Stimulated activated CD4-positive, alpha-beta T cell treated with anti-CD3 and anti-CD28 coated beads, TNF-alpha, amount 100 ng/mL, for 48 hours (primary cell): ENCODE results near the gene CACNA1H.

Experiments used
- DNase-seq, 3 donors: peaks; one replicate each; pipeline ENCODE4 v3.0.0-alpha.2; 2020; ENCODE audit warnings: low read depth in 3 of 3

The CACNA1H gene

DNA sequence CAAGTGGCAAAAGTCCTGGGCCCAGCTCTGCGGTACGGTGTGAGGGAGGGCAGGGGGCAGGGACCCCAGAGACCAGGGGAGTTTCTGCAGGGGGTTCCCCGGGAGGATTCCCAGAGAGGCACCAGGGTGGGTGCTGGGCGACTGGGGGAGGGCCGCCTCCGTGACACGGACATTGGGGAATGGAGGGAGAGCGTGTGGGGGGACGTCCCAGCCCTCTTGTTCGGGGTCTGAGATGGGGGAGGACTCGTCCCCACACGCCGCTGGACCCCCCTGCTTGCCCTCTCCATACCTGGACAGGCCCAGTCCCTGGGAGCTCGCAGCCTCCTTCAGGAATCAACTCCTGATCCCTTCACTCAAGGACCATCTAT, 30.5 kb upstream of the CACNA1H start:
- no peak for DNase-seq

DNA sequence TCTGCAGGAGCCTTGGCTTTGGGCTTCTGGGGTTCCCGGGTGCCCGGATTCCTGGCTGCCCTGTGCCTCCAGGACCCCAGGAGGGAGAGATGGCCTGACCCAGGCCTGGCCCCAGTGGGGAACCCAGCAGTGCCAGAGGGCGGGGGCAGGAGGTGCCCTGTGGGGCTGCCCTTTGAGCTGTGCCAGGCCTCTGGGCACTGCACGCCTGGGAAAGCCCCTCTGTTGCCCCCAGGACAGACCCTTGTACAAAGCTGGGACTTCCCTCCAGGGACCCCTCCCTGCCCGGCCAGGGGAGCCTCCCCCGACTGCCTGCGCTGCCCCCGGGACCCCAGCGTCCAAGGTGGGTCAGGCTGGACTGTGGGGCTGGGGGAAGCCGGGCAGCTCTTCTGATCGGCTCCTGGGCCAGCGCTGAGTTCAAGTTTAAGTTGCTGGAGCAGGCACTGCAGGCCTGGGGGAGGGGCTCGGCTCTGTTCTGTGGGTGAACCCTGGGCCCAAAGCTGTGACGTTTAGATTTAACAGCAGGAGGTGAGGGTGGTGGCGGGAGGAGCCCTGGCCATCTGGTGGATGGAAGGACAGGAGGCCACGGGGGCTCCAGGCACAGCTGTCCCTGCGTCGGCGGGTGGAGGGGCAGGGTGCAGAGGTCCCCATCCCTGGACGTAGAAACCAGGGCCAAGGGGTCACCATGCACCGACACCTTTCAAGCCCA, 29.2 kb upstream of the CACNA1H start:
- DNase-seq: no peak

DNA sequence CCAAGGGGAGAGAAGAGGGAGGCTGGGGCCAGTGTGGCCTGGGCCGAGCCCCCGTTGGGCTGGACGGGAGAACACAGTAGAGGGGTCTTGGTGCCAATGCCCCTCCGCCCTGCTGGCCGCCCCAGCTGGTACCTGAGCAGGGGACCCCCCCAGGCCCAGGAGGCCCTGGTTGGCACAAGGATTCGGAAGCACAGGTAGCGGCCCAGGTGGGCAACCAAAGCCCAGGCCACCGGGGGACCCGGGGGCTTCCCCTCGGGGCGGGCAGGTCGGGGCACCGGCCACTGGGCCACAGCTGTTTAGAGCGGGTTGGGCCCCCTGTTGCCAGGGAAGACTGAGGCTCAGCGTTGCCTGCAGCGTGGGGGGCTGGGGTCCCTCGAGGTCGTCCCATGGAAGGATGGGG, 28.6 kb upstream of the CACNA1H start:
- no peak for DNase-seq

DNA sequence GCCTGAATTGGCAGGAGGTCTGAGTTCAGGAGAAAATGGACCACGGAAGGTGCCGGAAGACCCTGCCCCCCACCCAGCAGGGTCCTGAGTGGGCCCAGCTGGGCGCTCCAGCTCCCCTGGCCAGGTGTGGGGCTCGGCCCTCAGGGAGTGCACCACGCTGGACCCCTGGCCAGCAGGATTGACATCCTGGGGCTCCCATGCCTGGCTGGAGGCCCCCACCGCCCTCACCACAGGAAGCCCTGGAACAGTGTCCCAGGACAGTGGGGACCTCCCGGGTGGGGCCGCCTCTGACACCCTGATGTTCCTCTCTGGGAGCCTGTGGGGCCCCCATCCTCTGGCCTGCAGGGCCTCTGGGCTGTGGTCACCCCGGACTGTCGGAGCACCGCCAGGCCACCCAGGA, 28.1 kb upstream of the CACNA1H start:
- no peak for DNase-seq

DNA sequence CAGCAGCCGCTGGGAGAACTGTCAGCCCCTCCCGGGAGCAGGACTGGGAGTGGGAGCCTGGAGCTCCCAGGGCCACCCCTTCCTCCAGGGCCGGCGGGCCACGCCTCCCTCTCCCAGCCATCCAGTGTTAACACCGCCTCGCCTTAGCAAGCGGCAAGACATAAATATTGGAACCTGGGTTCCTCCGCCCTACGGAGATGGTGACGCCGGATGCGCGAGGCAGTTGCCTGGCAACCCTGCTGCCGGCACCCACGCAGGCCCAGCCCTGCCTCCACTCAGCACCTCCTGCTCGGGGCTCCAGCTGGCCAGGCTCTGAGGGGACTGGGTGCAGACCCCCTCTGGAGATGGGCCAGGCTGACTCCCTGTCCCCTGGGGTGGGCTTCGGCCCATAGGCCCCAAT, 27.4 kb upstream of the CACNA1H start:
- no peak for DNase-seq

DNA sequence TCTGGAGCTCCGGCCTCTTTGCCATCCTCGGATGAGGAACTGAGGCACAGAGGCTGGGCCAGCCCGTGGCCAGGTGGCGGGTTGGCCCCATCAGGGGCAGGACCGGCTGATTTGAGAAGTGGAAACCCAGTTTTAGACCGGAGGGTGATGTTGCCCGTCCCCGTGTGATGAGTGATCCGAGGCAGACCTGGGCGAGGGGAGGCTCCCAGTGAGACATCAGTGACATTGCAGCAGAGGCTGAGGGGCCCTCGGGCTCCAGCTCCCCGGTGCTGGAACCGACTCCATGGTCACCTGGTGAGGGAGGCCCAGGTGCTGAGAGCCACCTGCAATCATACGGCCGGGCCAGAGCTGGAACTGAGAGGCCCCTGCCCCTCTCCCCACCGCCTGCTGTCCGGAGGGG, 26.9 kb upstream of the CACNA1H start:
- DNase-seq: no peak

DNA sequence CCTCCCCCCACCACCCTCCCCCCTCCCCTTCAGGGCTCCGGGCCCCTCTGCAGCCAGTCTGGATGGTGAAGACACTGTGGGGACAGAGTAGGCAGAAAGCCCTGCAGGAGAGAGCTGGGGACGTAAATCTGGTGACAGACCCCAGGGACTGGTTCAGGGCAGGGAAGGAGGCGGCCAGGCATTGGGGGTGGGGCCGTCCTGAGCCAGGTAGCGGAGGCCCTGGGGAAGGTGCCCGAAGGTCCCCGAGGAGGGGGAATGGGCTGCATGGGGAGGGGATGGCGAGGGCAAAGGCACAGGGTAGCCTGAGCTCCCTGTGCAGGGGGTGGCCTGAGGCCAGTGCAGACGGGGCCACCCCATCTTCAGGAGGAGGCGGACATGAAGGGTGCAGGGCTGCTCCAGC, 26.3 kb upstream of the CACNA1H start:
- DNase-seq: no peak

DNA sequence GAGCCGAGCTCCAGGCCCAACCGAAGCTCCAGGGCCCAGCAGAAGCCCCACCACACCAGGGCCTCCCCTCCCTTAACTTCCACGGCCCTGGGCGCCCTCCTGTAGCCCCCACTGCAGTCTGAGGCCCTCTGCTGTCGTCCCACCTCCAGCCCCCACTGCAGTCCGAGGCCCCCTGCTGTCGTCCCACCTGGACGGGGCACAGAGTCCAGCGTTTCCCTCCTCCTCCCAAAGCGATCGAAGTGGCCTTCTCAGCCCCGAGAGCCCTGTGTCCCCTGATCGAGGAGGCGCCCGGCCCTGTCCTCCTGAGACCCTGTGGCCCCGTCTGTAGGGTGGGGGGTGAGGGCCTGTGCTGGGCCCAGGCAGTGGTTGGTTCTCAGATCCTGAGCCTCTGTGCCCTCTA, 25.8 kb upstream of the CACNA1H start:
- DNase-seq: no peak

DNA sequence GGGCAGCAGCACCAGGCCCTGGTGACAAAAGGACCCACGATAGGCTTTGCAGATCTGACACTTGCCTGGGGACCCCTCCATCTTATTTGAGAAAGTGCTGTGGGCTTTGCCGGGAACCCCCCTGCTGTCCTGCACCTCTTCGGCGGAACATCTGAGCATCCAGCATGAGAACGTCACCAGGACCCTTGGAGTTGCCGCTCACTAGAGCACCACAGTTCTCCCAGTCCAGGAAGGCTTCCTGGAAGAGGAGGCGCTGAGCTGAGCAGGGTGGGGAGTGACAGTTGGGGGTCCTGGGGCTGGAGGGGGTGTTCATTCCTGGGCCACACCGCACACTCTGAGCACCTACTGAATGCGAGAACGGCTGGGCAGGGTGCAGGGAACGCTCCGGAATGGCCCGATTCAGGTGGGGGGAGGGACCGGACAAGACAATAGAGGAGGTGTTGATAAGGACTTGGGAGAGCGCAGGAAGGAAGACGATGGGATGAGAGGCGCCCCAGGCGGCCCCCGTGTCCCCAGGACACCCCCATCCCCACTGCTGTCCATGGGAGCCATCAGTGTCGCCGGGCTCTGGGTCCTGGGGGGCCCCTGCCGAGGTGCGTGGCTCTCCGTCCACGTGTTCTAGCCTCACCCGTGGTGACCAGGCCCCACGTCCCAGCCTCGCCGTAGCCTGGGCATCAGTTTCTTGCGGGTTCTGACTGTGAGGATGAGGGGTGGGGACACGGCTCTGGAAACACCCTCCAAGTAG, 24.8 kb upstream of the CACNA1H start:
- DNase-seq: no peak

DNA sequence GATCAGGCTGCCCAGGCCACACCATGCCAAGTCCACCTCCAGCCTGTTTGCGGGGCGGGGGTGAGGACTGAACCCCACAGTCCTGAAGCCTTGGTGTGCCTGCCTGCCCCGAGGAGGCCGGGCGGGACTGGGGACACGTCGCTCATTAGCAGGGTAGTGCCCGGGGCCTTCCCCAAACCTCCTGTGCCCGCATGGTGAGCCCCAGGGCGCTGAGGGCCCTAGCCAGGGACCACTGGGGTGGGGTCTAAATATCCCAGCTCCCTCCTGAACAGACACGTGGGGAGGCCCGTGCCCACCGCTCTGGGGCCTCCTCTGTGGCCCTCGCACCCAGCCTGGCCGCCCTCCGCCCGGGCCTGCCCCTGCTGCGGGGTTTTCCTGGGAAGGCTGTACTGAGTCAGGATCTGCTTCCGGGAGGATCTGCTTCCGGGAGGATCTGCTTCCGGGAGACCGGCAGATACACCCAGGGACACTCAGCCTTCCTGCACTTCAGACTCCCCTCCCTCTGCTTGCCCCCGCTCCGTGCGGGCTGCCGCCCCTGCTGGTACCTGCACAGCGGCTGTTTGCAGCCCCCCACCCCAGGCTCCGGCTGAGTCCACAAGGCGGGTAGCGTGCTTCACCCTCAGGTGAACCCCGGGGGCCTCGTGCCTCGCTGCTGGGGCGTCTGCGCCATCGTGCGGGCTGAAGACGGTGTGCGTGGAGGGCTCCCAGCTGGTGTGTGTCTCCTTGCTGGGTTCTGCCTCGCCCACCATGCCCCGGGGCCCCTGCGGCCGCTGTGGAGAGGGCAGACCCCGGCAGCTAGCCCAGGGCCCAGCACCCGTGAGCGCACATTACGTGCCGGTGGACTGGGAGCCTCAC, 23.6 kb upstream of the CACNA1H start:
- no peak for DNase-seq

DNA sequence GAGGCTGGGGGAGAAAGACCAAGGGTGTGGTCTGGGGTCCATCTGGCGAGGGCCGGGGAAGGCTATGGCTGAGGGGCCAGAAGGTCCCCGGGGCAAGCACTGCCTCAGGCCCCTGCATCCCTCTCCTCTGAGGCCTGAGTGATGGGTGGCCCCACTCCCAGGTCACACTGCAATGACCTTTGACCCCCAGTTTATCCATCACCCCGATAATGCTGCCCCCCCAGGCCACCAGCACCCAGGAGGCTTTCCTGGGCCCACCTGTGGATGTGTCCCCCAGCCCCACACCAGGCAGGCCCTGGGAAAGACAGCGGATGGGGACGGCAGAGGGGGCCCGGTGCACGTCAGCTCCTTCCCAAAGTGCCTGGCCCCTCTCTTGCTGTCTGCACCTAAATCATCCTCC, 22.5 kb upstream of the CACNA1H start:
- no peak for DNase-seq

DNA sequence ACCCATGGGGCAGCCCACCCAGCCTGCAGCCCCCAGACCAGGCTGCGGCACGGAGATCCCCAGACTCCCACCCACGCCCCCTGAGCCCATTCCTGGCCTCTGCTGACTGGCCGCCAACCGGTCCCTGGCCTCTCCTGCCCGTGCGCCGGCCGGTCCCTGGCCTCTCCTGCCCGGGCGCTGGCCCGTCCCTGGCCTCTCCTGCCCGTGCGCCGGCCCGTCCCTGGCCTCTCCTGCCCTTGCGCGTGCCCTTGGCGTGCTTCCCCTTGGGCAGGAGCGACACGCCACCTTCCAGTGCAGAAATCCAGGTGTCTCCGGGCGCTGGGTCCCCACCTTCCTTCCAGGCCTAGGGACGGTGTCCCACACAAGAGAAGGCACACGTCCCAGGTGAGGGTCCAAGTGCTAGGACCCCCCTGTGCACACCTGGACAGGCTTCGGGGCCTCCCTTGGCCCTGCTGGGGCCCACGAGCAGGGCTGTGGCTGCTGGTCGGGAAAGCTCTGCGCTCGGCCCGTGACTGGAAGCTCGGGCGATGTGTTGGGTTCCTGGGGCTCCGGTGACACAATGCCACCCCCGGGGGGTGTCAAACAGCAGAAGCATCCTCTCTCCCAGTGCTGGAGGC, 21.4 kb upstream of the CACNA1H start:
- no peak for DNase-seq

DNA sequence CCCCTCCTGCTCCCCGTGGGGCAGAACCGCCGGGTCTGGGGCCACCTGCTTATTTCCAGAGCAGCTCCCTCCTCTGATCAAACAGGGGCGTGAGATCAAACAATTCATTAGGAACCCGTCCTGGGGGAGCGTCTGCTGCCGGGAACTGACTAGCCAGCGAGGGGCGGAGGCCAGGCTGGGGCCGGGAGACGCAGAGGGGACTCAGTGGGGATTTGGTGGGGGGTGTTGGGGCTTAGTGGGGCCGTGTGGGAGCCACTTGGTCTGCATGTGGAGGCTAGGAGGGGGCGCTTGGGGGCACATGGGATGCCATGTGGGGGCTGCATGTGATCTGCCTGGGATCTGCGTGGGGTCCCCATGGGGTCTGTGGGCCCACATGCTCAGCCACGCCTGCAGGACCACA, 20.5 kb upstream of the CACNA1H start:
- no peak for DNase-seq

DNA sequence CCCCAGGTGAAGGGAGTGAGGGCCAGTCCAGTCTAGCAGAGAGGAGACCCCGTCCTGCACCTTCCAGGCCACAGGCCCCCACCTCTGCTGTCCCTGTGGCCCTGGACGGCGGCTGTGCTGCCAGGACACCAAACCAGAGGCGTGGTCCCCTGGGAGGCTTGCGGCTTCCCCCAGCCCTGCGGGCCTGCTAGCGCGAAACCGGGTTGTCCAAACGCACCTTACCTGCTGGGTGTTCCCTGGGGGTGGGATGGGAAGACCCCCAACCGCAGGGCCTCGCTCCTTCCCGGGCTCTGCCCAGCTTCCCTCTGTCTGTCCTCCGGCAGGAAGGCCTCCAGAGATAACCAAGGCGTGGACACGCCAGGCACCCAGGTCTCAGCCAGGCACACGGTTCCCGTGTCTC, 19.6 kb upstream of the CACNA1H start:
- DNase-seq: no peak

DNA sequence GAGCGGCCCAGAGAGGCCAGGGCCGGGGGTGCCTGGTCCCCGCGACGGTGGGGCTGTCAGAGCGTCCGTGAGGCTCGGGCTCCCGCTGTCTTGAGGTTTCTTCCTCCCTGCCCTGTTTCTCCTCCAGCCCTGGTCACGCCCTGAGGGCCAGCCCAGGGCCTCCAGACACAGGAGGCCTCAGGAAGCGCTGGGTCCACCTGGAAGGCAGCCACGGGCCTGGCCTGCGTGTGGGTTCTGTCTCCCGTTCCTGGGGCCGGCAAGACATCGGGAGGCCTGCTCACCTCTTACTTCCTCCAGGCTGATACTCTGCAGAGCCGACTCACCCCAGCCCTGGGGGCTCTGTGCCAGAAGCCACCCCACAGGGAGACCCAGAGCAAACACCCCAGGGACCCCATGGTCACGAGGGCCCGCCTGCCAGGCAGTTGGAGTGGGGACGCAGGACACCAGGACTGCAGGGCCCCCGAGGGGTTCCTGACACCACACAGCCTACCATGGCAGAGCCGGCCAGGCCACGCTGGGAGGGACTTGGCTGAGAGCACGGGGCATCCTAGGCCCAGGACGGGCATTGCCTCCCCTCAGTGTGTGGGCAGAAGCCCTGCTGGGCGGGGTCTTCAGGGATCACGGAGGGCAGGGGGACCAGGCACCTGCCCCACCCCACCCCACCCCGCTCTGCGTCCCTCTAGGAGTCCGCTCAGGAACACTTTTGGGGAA, 18.9 kb upstream of the CACNA1H start:
- DNase-seq: no peak

DNA sequence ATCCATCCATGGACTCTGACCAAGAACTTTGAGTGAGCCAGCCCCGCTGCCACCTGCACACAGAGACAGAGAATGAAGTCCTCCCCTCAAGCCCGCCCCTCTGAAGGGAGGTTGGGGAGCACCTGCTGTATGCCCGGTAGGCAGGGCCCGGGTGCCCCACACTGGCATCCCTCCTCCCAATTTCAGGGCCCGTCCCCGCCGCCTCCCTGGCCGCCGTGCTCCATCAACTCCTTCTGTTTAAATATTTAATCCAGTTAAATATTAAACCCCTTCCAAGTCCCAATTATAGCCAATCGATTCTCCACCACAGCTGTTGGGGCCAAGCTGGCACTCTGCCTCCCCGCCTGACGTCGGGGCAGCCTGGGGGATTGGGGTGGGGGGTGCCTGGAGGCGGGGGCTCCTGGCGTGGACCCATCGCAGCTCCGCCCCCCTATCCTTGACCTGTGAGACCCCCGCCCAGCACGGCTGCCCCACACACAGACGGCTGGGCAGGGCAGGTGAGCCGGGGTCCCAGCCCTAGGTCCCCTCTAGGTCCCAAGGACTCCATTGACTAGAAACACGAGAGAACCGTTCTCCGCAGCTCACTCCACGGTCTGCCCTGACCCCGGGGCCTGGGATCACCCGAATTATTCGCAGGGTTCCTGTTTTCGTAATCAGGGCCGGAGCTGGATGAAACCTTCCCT, 18.0 kb upstream of the CACNA1H start:
- DNase-seq: no peak

DNA sequence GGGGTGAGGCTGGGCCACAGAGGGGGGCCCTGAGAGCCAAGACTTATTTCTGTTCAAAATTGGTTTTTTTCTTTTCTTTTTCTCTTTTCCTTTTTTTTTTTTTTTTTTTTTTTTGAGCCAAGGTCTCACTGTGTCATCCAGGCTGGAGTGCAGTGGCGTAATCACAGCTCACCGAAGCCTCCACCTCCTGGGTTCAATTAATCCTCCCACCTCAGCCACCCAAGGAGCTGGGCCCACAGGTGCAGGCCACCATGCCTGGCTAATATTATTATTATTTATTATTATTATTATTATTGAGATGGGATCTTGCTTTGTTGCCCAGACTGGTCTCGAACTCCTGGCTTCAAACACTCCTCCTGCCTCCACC, 17.5 kb upstream of the CACNA1H start:
- no peak for DNase-seq

DNA sequence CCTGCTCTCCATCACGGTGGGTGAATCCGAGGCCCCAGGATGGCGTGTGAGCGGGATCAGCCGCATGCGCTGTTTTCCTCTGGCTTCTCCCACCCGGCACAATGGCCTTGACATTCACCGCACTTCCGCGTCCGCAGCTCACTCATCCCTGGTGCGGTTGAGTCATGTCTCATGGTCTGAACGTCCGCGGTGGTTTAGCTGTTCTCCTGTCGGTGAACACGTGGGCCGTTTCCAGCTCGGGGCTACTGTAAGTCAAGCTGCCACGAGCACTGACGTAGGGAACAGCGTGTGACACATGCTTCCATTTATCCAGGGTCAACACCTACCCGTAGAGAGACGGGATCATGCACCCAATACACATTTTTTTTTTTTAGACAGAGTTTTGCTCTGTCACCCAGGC, 15.3 kb upstream of the CACNA1H start:
- no peak for DNase-seq

DNA sequence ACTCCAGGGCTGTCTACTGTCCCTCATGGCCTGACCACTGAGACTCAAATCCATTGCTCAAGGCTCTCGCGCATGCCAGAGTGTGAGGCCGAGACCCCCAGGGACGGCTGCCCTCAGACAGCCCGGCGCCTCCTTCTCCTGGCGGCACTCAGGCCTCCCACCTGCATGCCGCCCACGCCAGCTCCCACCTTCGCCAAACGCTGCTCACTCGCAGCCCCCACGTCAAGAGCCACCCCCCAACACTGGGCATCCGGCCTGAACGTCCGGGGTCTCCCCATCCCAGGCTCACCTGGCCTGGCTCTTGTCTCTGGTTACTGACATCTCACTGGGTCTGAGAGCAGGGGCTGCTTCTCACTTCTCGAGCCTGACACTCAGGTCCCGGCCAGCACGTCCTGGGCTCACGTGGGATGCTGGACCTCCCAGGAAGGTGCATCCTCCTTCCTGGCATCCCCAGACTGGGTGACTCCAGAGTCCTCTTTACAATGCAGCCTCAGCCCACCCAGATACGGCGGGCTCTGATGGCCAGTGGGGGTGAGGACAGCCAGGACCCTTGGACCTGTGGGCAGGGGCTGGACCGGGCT, 12.2 kb upstream of the CACNA1H start:
- DNase-seq: no peak

DNA sequence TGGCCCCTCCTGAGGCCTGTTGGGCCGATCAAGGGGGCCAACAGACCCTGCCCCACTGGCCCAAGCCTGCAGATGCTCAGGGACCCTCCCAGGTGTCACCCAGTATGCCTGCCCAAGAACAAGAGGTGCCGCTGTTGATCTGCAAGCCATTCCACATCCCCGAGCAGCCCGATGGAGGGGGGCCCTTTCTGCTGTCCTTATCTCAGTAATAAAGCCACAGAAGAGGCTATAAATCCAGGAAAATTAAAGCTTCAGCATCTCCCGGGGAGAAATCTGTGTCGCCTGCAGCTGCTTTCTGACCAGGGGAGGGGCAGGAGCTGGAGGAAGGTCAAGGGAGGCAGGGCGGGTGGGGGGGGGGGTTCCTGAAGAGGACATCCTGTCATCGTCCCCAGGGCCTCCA, 11.7 kb upstream of the CACNA1H start:
- no peak for DNase-seq

DNA sequence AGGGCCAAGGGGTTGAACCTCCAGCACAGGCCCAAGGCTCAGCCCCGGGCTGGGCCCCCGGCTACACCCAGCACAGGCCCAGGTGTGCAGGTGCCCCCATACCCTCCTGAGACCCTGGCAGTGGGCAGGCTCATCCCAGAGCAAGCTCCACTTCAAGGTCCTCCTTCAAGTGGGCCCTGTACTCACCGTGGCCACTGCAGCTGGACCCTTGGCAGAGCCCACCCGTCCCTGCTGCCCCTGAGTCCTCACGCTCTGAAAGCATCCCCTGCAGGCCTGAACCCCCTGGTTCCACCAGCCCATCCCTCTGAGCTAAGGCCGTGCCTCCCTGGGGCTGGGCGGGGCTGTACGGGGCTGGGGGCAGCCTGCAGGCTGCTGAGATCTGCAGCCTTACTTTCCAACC, 11.2 kb upstream of the CACNA1H start:
- no peak for DNase-seq
